ENCODE data around the gene RPS15. TPM values are rescaled to one million over a fixed set of nuclear protein-coding genes. Genes with fewer than 3 reads are reported as not detected.

The RPS15 gene
- total and polyA plus RNA-seq, 9 of the 15 experiments (the other 6 are each of a cell fraction or from before 2014, with no cell fraction given), result 605 to 2,791 (median 957) TPM

DNA sequence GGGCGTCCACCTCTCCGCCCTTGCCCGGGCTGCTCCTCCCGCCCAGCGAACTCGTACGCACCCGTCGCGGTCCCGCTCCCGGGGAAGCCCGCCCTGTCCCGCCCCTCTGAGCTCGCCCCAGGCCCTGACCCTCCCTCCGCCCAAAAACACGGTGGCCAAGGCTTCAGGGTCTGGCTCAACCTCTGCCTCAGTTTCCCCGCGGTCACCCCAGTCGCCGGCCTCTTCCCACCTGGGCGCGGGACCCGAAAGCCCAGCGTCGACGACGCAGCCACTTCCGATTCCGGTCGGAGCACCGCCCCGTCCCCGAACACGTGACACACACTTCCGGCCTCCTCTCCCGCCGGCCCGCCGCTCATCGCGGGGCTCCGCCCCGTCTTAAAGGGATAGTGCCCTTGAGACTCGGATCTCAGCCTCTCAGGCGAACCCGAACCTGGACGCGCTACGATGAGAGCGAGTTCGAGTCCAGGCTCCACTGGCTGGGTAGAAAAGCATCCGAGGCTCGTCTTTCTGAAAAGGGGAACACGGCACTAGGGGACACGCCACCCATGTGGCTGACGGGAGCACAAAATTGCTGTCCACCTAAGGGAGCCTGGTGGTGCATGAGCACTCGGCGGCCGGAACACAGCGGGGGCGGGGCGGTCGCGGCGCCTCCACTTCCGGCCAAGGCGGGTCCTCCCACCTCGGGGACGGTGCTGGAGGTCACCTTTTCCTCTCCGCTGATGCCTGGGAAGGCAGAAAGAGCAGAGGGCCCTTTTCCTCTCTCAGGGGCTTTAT lies 40.9 kb downstream of the RPS15 start, which contains the start of gene C19orf25 (continued):
- TF ChIP-seq, protein P1, sequence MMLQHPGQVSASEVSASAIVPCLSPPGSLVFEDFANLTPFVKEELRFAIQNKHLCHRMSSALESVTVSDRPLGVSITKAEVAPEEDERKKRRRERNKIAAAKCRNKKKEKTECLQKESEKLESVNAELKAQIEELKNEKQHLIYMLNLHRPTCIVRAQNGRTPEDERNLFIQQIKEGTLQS (IDR thresholded peaks at IDR 0.05), result no peak; the same call in 1 of the 2 replicates
- TF ChIP-seq, protein P1 (CRISPR knock-in tag; conservative IDR thresholded peaks at IDR 0.05), result peak; percentile 85
- 0 out of 2 replicates have a peak, but pooled peaks have one; percentile 11 for TF ChIP-seq ZEB2 (IDR thresholded peaks at IDR 0.05)
- no peak for TF ChIP-seq BDP1 (IDR thresholded peaks at IDR 0.05; ENCODE audit: insufficient read depth, insufficient read length)
- TF ChIP-seq PHB2 (IDR thresholded peaks at IDR 0.05; ENCODE audit: low read depth), result no peak
- TF ChIP-seq, protein P2, sequence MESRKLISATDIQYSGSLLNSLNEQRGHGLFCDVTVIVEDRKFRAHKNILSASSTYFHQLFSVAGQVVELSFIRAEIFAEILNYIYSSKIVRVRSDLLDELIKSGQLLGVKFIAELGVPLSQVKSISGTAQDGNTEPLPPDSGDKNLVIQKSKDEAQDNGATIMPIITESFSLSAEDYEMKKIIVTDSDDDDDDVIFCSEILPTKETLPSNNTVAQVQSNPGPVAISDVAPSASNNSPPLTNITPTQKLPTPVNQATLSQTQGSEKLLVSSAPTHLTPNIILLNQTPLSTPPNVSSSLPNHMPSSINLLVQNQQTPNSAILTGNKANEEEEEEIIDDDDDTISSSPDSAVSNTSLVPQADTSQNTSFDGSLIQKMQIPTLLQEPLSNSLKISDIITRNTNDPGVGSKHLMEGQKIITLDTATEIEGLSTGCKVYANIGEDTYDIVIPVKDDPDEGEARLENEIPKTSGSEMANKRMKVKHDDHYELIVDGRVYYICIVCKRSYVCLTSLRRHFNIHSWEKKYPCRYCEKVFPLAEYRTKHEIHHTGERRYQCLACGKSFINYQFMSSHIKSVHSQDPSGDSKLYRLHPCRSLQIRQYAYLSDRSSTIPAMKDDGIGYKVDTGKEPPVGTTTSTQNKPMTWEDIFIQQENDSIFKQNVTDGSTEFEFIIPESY (CRISPR knock-in tag; IDR thresholded peaks at IDR 0.05), result 0 out of 2 replicates have a peak, but pooled peaks have one; percentile 39
- no peak for TF ChIP-seq NONO (IDR thresholded peaks at IDR 0.05; ENCODE audit: low read depth in 2 of 2, low read length in 1 of 2)
- no peak for TF ChIP-seq LARP7 (IDR thresholded peaks at IDR 0.05)
- TF ChIP-seq, protein P3, sequence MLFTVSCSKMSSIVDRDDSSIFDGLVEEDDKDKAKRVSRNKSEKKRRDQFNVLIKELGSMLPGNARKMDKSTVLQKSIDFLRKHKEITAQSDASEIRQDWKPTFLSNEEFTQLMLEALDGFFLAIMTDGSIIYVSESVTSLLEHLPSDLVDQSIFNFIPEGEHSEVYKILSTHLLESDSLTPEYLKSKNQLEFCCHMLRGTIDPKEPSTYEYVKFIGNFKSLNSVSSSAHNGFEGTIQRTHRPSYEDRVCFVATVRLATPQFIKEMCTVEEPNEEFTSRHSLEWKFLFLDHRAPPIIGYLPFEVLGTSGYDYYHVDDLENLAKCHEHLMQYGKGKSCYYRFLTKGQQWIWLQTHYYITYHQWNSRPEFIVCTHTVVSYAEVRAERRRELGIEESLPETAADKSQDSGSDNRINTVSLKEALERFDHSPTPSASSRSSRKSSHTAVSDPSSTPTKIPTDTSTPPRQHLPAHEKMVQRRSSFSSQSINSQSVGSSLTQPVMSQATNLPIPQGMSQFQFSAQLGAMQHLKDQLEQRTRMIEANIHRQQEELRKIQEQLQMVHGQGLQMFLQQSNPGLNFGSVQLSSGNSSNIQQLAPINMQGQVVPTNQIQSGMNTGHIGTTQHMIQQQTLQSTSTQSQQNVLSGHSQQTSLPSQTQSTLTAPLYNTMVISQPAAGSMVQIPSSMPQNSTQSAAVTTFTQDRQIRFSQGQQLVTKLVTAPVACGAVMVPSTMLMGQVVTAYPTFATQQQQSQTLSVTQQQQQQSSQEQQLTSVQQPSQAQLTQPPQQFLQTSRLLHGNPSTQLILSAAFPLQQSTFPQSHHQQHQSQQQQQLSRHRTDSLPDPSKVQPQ (CRISPR knock-in tag; IDR thresholded peaks at IDR 0.05; ENCODE audit: borderline replicate concordance), result no peak
- TF ChIP-seq SMAD4 (CRISPR knock-in tag; conservative IDR thresholded peaks at IDR 0.05), result peak; percentile 97
- TF ChIP-seq PCBP1 (IDR thresholded peaks at IDR 0.05; ENCODE audit: low read depth, low read length, poor library complexity, severe bottlenecking), result no peak
- TF ChIP-seq TAF1 (IDR thresholded peaks at IDR 0.05; ENCODE audit: control insufficient read depth, extremely low read depth, insufficient read depth, low read length, severe bottlenecking), result peak; percentile 78
- TF ChIP-seq, protein P4, sequence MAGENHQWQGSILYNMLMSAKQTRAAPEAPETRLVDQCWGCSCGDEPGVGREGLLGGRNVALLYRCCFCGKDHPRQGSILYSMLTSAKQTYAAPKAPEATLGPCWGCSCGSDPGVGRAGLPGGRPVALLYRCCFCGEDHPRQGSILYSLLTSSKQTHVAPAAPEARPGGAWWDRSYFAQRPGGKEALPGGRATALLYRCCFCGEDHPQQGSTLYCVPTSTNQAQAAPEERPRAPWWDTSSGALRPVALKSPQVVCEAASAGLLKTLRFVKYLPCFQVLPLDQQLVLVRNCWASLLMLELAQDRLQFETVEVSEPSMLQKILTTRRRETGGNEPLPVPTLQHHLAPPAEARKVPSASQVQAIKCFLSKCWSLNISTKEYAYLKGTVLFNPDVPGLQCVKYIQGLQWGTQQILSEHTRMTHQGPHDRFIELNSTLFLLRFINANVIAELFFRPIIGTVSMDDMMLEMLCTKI (IDR thresholded peaks at IDR 0.05; ENCODE audit: partially characterized antibody), result no peak
- TF ChIP-seq ZNF76 (CRISPR knock-in tag; IDR thresholded peaks at IDR 0.05; ENCODE audit: borderline replicate concordance), result no peak
- TF ChIP-seq ESRRA (IDR thresholded peaks at IDR 0.05; ENCODE audit: borderline replicate concordance, low read depth), result peak; percentile 99
- TF ChIP-seq, protein P5, sequence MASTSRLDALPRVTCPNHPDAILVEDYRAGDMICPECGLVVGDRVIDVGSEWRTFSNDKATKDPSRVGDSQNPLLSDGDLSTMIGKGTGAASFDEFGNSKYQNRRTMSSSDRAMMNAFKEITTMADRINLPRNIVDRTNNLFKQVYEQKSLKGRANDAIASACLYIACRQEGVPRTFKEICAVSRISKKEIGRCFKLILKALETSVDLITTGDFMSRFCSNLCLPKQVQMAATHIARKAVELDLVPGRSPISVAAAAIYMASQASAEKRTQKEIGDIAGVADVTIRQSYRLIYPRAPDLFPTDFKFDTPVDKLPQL (IDR thresholded peaks at IDR 0.05; ENCODE audit: extremely low read depth, insufficient read length), result no peak
- TF ChIP-seq CBX2 (IDR thresholded peaks at IDR 0.05; ENCODE audit: insufficient read depth, low read length, poor library complexity, severe bottlenecking), result no peak
- peak; percentile 84 for TF ChIP-seq CREM (IDR thresholded peaks at IDR 0.05; ENCODE audit: low read depth)
- TF ChIP-seq CBX3 (IDR thresholded peaks at IDR 0.05; ENCODE audit: borderline replicate concordance in 1 of 2, low read length in 2 of 2), result no peak
- TF ChIP-seq FOS (IDR thresholded peaks at IDR 0.05; ENCODE audit: extremely low read depth, insufficient read length), result no peak

Measured in K562 (cell line).